ENCODE results near the gene GCKR.

DNA sequence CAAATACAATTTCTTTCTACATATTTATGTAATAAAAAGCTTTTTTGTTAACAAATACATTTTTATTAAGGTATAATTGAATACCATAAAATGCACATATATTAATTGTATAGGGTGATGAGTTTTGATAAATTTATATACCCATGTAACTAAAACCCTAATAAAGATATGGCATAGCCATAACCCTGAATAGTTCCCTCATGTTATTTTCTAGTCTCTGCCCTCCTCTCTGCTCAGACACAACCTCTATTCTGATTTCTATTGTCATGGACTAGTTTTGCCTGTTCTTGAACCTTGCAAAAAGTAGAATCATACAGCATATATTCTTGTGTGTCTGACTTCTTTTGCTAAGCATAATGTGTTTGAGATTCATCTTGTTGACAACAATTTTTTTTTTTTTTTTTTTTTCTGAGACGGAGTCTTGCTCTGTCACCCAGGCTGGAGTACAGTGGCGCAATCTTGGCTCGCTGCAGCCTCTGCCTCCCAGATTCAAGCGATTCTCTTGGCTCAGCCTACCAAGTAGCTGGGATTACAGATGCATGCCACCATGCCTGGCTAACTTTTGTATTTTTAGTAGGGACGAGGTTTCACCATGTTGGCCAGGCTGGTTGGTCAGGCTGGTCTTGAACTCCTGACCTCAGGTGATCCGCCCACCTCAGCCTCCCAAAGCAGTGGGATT is 47.6 kb downstream of the GCKR start:
- TF ChIP-seq, protein P1, sequence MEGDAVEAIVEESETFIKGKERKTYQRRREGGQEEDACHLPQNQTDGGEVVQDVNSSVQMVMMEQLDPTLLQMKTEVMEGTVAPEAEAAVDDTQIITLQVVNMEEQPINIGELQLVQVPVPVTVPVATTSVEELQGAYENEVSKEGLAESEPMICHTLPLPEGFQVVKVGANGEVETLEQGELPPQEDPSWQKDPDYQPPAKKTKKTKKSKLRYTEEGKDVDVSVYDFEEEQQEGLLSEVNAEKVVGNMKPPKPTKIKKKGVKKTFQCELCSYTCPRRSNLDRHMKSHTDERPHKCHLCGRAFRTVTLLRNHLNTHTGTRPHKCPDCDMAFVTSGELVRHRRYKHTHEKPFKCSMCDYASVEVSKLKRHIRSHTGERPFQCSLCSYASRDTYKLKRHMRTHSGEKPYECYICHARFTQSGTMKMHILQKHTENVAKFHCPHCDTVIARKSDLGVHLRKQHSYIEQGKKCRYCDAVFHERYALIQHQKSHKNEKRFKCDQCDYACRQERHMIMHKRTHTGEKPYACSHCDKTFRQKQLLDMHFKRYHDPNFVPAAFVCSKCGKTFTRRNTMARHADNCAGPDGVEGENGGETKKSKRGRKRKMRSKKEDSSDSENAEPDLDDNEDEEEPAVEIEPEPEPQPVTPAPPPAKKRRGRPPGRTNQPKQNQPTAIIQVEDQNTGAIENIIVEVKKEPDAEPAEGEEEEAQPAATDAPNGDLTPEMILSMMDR (conservative IDR thresholded peaks at IDR 0.05), result no peak
- no peak for TF ChIP-seq EZH2 (IDR thresholded peaks at IDR 0.05; ENCODE audit: low read depth)
